Esophagus muscularis mucosa (tissue), 4 donors: ENCODE results near the gene MITF. TPM values are rescaled to one million over a fixed set of nuclear protein-coding genes. Genes with fewer than 3 reads are reported as not detected.
A peak's percentile ranks its signal among the peaks of the same experiment; 100 is the strongest.

Experiments used
- DNase-seq: peaks from one replicate; pipeline ENCODE4 v3.0.0-alpha.2; 2017; ENCODE audit errors: extremely low spot score
- H3K27ac ChIP-seq, 4 donors: fragments of 200-600 bp; sonication (generic); replicated peaks in 1 of 4; 1 replicate in 3 of 4; 2 replicates in 1 of 4; pipeline ENCODE4 v1.5.1; 2016 to 2019; ENCODE audit warnings: mild to moderate bottlenecking in 1 of 4
- H3K27me3 ChIP-seq, 4 donors: fragments of 200-600 bp; sonication (generic); one replicate each; pipeline versions ENCODE4 v1.5.1 to v1.6.0; 2016 to 2019
- H3K36me3 ChIP-seq, 4 donors: fragments of 200-600 bp; sonication (generic); one replicate each; pipeline ENCODE4 v1.5.1; 2016 to 2019
- H3K4me1 ChIP-seq, 4 donors: fragments of 200-600 bp; sonication (generic); one replicate each; pipeline ENCODE4 v1.5.1; 2016 to 2019
- H3K4me3 ChIP-seq, 4 donors: fragments of 200-600 bp; sonication (generic); 1 replicate in 2 of 4; 2 replicates in 2 of 4; pipeline ENCODE4 v1.5.1; 2016 to 2019; ENCODE audit warnings: mild to moderate bottlenecking in 4 of 4, moderate library complexity in 1 of 4
- H3K9me3 ChIP-seq, 4 donors: fragments of 200-600 bp; sonication (generic); 1 replicate in 3 of 4; 2 replicates in 1 of 4; pipeline ENCODE4 v1.5.1; 2016 to 2019
- CTCF ChIP-seq, 3 experiments: fragments of 200-600 bp in 2 of 3; fragments of 450-650 bp in 1 of 3; sonication (generic) in 2 of 3; IDR thresholded peaks; one replicate each; pipeline ENCODE4 v1.5.1; 2017 to 2019; ENCODE audit warnings: antibody characterized with exemption in 3 of 3, mild to moderate bottlenecking in 2 of 3, moderate library complexity in 1 of 3
- EP300 ChIP-seq: sonication (generic); formaldehyde crosslinking; IDR thresholded peaks from one replicate; pipeline ENCODE4 v1.6.1; 2017; ENCODE audit warnings: antibody characterized with exemption
- POLR2A ChIP-seq: fragments of 450-650 bp; IDR thresholded peaks from one replicate; pipeline ENCODE4 v1.6.1; 2017; ENCODE audit warnings: antibody characterized with exemption, moderate library complexity, mild to moderate bottlenecking, low read depth
- POLR2AphosphoS5 ChIP-seq, 2 donors: sonication (generic); formaldehyde crosslinking; IDR thresholded peaks; one replicate each; pipeline ENCODE4 v1.6.1; 2017; ENCODE audit warnings: antibody characterized with exemption in 2 of 2
- WGBS: methylation state at CpG from one replicate; pipeline ENCODE4 v1.1.5; 2018; 5-methylcytosine and 5-hydroxymethylcytosine counted together
- intact Hi-C: fragments of 100-400 bp; cut with DNase I; formaldehyde crosslinking; loops from one replicate; pipeline ENCODE4 v1.15.1; 2023
- total RNA-seq, 4 donors: library from RNA; depleted of rRNA; stranded (reverse); fragments of >200 nt; gene quantifications; one replicate each; pipeline versions ENCODE4 v1.1.0 to v1.2.1, GENCODE V29; 2016

The MITF gene
- total RNA-seq, 4 donors from 2014 or later, result 68.1 to 141 (median 81.2) TPM

- intact Hi-C loops, result no loop called here
- H3K36me3 ChIP-seq, result no peaks in the 10 kb centered on the region
- H3K9me3 ChIP-seq, result no peaks in the 10 kb centered on the region
- no peak overlapping the region for H3K4me3 ChIP-seq
- no peak for TF ChIP-seq POLR2A
- TF ChIP-seq POLR2AphosphoS5 (IDR thresholded peaks at IDR 0.05), result no peak
- TF ChIP-seq CTCF (IDR thresholded peaks at IDR 0.05), result no peak
- no peak for TF ChIP-seq EP300
- peak overlapping the region in 3 of 4 donors; percentile 31 to 46 (median 34) for H3K27ac ChIP-seq
- WGBS, result 40% methylated on average over 4 of the region's 4 CpGs
- H3K4me1 ChIP-seq, result peaks cover 12 to 49% (median 40%) of the 10 kb centered on the region in 4 donors
- no peaks in the 10 kb centered on the region for H3K27me3 ChIP-seq
- DNase-seq, result no peak
Measured at GRCh38 chr3:69803681-69804270, 64.5 kb downstream of the MITF start.

GRCh38 chr3:69805491-69805890 lies 66.2 kb downstream of the MITF start:
- Histone ChIP-seq H3K4me3 (no peak overlapping the region), H3K9me3 (no peaks in the 10 kb centered on the region), H3K27me3 (no peaks in the 10 kb centered on the region), H3K27ac (no peak overlapping the region), H3K36me3 (no peaks in the 10 kb centered on the region), H3K4me1 (peaks cover 15 to 53% (median 49%) of the 10 kb centered on the region in 4 donors)
- TF ChIP-seq POLR2AphosphoS5 (IDR thresholded peaks at IDR 0.05) (no peak), CTCF (IDR thresholded peaks at IDR 0.05) (no peak), EP300 (no peak), POLR2A (no peak)
- WGBS, result 89% methylated on average over 4 of the region's 4 CpGs
- intact Hi-C loops, result no loop called here
- DNase-seq, result no peak

DNA sequence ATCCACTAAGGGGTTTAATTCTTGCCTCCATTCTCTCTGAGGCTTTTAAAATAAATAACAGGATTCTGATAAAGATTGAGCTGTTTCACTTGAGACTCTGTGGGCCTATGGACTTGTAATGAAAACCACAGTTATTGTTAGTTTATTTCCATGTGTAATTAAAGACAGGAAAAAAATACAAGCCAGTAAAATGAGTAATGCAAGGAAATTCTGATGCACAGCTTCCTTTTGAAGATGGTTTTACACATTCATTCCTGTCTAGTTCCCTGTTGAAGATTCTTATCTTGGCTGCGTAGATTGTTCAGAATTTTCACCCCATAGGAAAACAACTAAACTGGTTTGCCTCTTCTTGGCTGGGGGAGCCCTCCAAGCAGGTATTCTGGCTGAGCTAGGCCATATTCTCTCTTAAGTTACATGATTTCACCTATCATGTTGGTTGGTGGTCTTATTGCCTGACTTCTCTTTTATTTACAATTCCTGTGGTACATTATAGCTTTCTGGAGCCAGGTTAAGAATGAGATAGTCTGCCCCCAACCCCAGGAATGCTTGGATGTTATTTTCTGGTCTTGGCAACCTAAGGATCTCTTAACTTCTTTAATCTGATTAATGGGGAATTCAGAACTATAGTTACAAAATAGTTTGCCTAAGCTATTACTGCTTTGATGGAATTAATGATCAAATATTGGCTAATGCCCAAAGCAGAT lies 67.6 kb downstream of the MITF start:
- no peak for TF ChIP-seq POLR2AphosphoS5 (IDR thresholded peaks at IDR 0.05)
- no peak for TF ChIP-seq POLR2A
- TF ChIP-seq CTCF (IDR thresholded peaks at IDR 0.05), result no peak
- TF ChIP-seq EP300, result no peak
- H3K4me3 ChIP-seq, result no peak overlapping the region
- no peak for DNase-seq
- 68% methylated on average over 1 of the region's 1 CpG for WGBS
- no peaks in the 10 kb centered on the region for H3K27me3 ChIP-seq
- H3K27ac ChIP-seq, result no peak overlapping the region
- H3K36me3 ChIP-seq, result no peaks in the 10 kb centered on the region
- H3K9me3 ChIP-seq, result no peaks in the 10 kb centered on the region
- peaks cover 25 to 65% (median 55%) of the 10 kb centered on the region in 4 donors for H3K4me1 ChIP-seq
- intact Hi-C loops, result no loop called here

GRCh38 chr3:69807674-69808073 lies 68.4 kb downstream of the MITF start:
- intact Hi-C loops, result no loop called here
- WGBS, result 93% methylated on average over 1 of the region's 1 CpG
- no peak for TF ChIP-seq POLR2A
- no peak for TF ChIP-seq CTCF (IDR thresholded peaks at IDR 0.05)
- TF ChIP-seq POLR2AphosphoS5 (IDR thresholded peaks at IDR 0.05), result no peak
- no peak for TF ChIP-seq EP300
- Histone ChIP-seq H3K27me3 (no peaks in the 10 kb centered on the region), H3K27ac (no peak overlapping the region), H3K9me3 (no peaks in the 10 kb centered on the region), H3K36me3 (no peaks in the 10 kb centered on the region), H3K4me3 (no peak overlapping the region), H3K4me1 (peaks cover 27 to 73% (median 63%) of the 10 kb centered on the region in 4 donors)
- DNase-seq, result no peak
